NCI-H146 (cell line): ENCODE measurements around the gene MLC1.
A peak's percentile ranks its signal among the peaks of the same experiment; 100 is the strongest.

Experiments used
- DNase-seq: peaks from one replicate; lab custom pipeline; 2025; lab: John Stamatoyannopoulos, UW

Gene MLC1

DNA sequence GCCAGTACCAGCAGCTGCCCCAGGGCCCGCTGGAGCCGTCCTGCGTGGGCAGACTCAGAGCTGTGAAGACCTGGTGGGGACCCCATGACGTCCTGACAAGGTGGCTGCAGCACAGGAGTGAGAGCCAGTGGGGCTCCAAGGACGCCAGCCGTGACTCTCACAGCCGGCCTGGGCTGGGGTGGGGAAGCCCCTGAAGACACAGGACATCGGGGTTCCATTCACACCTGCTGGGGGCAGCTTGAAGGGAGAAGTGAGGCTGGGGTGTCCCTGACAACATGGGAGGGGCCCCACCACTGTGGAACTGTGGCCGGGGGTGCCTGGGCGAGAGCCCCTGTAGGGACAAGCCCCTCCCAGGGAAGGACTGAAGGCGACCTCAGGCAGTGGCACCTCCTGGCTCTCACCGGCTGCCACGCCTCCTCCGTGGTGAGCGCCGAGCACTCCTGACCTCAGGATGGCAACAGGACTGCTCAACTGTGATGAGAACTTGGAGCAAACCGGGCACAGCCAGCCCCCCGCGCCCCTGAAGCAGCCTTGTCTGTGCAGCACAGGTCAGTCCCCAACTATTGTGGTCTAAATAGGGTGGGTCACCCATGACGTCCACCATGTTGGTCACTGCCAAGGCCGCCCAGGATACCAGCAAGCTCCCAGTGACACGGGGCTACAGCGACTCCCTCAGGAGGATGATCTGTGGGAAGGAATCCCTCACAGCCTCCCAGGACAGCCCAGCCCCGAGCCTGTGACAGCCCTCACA is 49.9 kb downstream of the MLC1 start:
- DNase-seq: no peak

DNA sequence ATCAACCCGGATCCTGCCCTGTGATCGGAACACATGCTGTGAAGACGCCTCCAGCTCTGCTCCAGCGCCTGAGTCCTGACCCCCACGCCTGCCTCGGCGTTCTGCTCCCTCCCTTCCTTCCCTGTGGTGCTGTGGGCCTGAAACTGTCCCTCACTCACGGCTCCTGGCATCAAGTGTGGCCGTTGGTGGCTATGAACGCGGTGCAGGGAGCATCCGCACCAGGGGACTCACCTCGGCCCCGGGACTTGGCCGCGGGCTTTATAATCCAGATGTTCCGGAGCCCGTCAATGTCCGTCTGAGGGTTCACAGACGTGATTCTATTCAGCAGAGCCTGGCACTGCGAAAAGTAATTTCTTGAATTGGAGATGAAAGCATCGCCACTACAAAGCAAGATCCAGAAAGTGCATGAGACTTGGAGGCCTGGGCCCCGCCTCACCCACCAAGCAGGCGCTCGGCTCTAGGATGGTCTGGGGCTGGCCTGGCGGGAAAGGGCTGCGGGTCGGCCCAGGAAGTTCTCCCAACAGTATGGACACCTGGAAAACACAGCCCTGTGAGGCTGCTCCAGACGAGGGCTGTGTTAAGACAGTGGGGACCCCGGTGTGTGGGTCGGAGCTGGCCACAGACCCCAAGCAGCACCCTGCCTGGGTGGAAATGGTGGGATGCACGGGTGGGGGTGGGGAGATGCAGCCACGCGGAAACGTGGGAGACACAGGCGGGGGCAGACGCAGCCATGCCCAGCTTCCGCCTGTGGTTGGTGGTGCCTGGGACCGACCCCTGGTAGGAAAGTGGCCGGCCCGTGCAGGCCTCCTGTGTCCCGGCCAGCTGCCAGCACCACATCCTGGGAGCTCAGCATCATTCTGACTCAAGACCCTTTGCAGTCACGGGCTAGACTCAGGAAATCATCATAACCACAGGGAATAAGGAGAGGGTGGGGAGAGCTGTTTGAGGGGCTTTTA is 50.8 kb downstream of the MLC1 start:
- no peak for DNase-seq

DNA sequence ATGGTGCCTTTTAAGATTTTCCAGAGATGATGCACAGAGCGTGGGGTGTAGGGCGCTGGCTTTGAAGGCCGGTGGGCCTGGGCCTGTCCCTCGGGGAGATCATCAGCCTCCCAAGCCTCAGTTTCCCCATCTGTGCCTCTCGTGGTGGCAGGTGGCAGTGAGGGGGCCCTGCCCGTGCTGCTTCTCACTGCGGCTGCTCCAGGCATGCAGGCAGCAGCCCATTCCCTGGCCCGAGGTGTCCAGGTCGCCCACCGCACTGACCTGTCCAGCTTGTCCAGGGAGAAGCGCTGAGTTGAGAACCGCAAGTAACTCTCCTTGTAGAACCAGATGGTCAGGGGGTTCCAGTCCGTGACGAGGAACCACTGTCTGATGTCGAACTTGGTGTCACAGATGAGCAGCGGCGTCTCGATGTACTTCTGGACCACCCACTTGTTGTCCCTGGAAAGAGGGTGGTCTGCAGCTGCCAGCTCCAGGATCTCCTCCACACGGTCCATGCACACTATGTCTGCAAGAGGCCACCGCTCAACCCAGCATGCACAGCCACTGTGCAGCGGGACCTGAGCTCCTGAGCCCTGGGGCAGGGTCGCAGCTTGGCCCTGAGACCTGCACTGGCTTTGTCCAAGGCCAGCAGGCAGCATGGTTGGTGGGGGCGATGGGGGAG is 52.2 kb downstream of the MLC1 start:
- DNase-seq: no peak

DNA sequence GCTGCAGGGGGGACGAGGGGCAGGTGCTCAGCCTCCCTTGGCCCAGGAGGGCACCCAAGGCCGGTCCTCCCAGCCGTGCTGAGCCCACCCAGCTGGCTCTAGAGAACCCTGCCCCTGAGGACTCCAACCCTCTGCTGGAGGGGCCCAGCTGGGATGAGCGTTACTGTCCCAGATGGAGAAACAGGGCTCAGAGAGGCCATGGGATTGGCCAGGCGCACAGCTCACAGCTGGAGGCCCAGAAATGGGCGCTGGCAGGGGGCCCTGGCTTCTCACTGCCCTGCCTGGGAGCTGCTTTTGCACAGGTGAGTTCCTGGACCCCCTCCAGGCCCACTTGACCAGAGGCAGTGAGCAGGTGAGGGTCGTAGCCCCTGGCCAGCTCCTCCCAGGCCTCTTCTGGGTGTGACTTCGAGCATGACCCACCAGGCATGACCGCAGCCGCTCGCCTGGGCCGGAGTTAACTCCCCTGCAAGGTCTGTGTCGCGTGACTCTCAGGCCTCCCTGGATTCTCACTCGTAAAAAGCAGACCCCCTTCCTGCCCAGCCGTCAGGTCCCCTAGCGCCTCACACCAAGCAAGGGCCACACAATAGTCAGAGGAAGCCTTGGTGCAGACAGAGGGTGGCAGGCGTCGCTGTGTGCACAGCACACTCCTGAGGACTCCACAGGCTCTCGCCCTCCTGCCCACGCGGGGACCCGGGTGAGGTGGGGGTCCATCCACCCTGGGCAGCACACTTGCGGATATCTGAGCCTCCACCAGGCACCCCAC is 52.9 kb downstream of the MLC1 start:
- DNase-seq: no peak

- DNase-seq: no peak
Measured at GRCh38 chr22:50031189-50032091, 53.8 kb downstream of the MLC1 start.

GRCh38 chr22:50030297-50031188 is 54.7 kb downstream of the MLC1 start:
- DNase-seq: peak; percentile 51

GRCh38 chr22:50027639-50028537 is 57.3 kb downstream of the MLC1 start:
- no peak for DNase-seq

DNA sequence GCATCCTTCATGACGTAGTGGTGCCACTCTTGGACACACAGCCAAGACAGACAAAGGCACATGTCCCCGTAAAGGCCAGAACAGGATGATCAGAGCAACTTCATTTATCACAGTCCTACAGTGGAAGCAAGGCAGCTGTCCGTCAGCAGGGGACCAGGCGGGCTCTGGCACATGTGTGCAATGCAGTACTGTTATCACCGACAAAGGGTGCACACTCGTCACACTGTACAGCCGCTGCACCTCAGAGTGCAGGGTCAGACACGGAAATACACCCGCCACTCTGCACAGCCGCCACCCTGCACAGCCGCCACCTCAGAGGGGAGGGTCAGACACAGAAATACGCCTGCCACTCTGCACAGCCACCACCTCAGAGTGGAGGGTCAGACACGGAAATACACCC is 59.2 kb downstream of the MLC1 start:
- DNase-seq: no peak

GRCh38 chr22:50022171-50022819 is 62.9 kb downstream of the MLC1 start:
- no peak for DNase-seq

DNA sequence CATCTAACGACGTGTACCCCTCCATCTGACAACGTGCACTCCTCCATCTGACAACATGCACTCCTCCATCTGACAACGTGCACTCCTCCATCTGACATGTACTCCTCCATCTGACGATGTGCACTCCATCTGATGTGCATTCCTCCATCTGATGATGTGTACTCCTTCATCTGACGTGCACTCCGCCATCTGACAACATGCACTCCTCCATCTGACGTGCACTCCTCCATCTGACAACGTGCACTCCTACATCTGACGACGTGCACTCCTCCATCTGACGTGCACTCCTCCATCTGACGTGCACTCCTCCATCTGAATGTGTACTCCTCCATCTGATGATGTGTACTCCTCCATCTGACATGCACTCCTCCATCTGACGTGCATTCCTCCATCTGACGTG is 64.6 kb downstream of the MLC1 start:
- DNase-seq: no peak

GRCh38 chr22:50019316-50019715 is 65.9 kb downstream of the MLC1 start:
- no peak for DNase-seq

- DNase-seq: no peak
Measured at GRCh38 chr22:50018608-50019285, 66.5 kb downstream of the MLC1 start.

DNA sequence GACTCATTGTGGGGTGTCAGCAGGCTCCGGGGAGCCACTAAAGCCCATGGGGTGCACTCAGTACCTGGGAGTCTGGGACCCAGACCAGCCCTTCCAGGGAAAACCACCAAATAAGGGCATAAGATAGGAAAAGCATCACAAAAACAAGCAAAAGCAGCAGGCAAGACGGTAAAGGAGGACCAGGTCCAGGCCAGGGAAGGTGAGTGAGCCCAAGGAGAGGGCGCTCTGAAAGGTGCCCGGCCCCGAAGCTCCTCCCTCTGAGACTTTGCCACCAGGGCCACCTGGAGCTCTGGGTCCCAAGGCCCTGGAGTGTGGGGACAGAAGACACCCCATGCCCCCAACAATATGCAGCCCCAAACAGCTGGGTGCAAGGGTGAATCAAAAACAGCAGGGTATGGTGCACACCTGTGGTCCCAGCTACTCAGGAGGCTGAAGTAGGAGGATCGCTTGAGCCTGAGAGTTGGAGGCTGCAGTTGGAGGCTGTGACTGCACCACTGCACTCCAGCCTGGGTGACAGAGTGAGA is 67.5 kb downstream of the MLC1 start:
- DNase-seq: no peak

DNA sequence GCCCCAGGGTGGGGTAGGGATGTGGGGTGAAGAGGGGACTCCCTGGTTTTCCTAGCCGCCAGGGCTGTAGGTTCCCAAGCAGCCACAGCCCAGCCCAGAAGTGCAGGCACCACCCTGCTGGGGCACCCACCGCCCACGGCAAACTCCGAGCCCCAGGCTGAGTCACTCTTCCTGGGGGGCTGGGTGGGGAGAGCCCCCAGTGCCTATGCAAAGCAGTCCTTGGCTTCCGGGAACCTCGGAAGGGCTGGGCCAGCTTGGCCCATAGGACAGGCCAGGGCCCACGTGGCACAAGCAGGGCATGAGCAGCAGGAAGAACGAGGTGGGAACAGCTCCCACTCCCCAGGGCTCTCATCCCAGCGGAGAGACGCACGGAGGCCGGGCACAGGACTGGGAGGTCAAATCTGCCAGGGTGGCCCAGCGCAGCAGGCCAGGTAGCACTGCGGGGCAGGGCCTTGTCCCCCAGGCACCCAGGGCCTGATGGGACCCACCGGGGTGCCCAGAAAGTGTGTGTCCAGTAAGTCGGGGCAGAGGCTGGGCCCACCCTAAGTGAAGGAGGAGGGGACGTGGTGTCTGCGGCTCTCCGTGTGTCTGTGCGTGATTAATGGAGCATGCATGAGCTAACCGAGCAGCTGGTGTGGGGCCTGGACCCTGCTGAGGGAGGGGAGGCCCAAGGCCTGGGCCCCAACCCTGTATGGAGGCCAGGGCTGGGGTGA is 68.1 kb downstream of the MLC1 start:
- DNase-seq: no peak

DNA sequence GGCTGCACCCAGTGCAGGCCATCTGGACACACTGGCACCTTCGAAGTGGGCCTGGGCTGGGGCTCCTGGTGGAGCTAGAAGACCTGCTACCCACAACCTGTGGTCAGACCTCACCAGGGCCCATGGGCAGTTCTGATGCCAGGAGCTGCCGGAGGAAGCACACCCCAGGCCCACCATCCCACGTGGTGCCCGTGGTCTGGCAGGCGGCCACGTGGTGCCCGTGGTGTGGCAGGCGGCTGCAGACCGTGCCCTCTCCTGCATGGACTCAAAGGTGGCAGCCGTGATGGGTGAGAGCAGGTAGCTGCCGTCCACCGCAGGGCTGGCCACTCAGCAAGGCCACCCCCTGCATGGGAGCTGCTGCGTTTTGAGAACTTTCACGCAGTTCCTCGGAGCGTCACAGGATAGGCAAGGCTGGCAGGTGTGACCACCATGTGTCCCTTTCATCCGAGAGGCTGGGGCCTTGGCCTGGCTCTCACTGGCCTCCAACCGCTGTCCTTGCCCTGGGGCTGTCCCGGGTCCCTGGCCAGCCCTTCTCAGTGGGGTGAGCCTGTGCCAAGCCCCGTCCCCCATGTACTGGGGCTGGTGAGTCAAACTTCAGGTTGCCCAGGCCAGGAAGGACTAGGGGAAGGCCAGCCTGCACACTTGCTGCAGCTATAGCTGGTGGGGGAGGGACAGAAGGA is 68.8 kb downstream of the MLC1 start:
- no peak for DNase-seq
